ENCODE measurements around the gene RBM20. TPM values are rescaled to one million over a fixed set of nuclear protein-coding genes. Genes with fewer than 3 reads are reported as not detected.

The RBM20 gene
- total RNA-seq: 2.5 TPM

DNA sequence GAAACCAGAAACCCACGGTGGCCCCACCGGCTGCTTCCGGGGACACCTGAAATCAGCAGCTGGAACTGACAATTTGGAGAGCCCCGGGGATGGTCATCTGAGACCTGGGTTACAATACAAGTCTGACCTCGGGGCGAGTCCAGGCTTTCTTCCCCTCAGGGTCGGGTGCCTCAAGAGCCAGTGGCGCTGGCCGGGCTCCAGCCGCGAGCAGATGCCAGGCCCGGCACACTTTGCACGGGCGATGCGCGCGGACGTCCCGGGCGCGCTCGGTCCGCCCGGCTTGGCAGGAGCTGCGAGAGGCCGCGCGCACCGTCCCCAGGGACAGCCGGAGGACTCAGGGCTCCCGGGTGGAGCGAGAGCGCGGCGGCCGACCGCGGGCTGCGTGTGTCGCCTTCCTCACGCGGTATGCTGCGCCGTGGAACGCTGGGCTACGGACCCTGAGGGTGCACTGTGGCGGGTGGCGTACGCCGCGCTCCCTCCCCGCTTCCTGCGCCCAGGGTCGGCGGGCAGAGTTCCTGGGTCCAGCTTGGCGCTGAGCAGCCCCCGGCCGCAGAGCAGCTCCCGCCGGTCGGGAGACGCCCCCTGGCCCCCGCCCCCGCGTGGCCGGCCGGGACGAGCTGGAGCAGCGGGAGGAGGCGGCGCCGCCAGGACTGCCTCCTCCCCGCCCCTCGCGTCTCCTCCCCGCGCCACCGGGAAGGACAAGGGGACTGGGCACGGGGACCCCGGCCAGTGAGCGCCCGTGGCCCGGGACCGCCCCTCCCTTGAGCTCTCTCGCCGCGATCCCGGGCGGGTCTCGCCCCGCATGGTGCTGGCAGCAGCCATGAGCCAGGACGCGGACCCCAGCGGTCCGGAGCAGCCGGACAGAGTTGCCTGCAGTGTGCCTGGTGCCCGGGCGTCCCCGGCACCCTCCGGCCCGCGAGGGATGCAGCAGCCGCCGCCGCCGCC lies at the start of gene RBM20:
TSS of gene RBM20 (plus strand) at position 684 of the 945 bp plus-strand sequence. CDS start at position 803, 119 bp downstream.

DNA sequence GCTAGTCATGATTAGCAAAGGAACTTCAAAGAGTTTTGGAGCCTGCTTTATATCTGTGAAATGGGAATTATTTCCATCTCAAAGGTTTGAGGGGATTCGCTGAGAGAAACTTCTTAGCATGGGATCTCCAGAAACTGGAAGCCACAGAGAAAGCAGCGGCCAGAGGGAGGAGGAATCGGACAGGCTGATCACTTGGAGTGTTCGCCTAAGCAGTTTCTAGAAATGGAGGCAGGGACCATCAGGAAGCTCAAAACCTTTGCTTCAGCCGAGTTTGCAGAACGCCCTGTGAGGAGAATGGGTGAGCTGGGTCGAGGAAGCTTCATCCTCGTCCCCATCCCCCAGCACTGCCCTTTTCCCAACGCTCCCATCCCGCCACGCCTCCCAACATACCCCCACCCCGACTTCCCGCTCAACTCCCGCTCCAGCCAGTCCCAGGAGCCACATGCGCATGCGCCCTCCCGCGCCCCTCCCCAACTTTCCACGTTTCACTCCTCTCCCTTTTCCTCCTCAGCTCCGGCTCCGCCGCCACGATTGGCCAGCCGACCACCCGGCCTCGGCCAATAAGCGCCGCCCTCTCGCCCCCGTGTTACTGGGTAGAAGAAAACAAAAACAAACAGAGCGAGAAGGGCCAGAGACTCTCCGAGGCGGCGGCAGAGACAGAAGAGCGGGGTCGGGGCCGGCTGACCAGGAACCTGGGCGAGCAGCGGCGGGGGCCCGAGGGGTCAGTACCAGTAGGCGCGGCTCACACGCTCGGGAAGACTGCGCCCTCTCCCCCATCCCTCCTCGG lies 227.4 kb downstream of the RBM20 start, which contains the start of gene PDCD4:
TSS of gene PDCD4 (plus strand) at position 631 of the 787 bp plus-strand sequence. CDS start 4,100 bp downstream, outside the sequence.

Small RNAs within 50 kb of the gene (small RNA-seq; reads per million reads assigned to genes)
- gene RF00019 (ENCODE audit: low replicate concordance): not detected
- gene RN7SKP288 (ENCODE audit: low replicate concordance): not detected
- not detected for gene RNA5SP327 (ENCODE audit: low replicate concordance)

Other genes starting within 250 kb of the RBM20 start
- gene DUSP5, start 146.4 kb upstream of the RBM20 start, total RNA-seq: 1.9 TPM
- gene SMC3, start 76.6 kb upstream of the RBM20 start, total RNA-seq: 59.5 TPM
- 52.3 TPM for gene PDCD4, start 227.6 kb downstream of the RBM20 start, total RNA-seq